MM.1S (cell line): ENCODE data around the gene YIF1A.

Experiments used
- CTCF ChIP-seq: fragments of 300-600 bp; sonication (generic); IDR thresholded peaks from 2 replicates; pipeline ENCODE4 v1.5.1; 2016; ENCODE audit warnings: antibody characterized with exemption, low read length, mixed read lengths
- EZH2 ChIP-seq: fragments of 300-600 bp; sonication (generic); optimal IDR thresholded peaks from 2 replicates; pipeline ENCODE3; 2017; ENCODE audit warnings: low read depth, mild to moderate bottlenecking, antibody characterized with exemption, low read length, mixed read lengths
- EZH2phosphoT487 ChIP-seq: fragments of 300-600 bp; sonication (generic); IDR thresholded peaks from 2 replicates; pipeline ENCODE4 v1.6.1; 2018; ENCODE audit warnings: antibody characterized with exemption, low read length

GRCh38 chr11:66279092-66279734 lies 9.7 kb downstream of the YIF1A start:
- TF ChIP-seq CTCF = no peak
- TF ChIP-seq EZH2 = no peak
- TF ChIP-seq EZH2phosphoT487 = no peak
